Measurements from ENCODE around the gene PNCK.

The PNCK gene

GRCh38 chrX:153657161-153657560 lies 16.5 kb downstream of the PNCK start:
- no peak for DNase-seq

DNA sequence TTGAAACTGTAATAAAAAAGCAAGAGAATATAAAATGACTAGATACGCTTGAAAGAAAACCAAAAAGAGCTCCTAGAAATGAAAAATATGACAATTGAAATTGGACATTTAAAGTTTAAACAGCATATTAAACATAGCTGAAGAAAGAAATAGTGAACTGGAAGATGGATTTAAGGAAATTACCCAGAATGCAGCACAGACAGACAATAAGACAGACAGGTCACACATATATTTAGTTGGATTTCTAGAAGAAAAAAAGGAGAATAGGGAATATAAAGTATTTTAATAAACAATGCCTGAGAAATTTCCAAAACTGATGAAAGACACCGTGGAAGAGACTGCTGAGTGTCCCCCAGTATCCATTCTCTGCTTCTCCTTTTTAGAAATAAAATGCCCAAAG lies 20.1 kb downstream of the PNCK start:
- DNase-seq: no peak

- DNase-seq: no peak
Measured at GRCh38 chrX:153651540-153652079, 22.0 kb downstream of the PNCK start.

DNA sequence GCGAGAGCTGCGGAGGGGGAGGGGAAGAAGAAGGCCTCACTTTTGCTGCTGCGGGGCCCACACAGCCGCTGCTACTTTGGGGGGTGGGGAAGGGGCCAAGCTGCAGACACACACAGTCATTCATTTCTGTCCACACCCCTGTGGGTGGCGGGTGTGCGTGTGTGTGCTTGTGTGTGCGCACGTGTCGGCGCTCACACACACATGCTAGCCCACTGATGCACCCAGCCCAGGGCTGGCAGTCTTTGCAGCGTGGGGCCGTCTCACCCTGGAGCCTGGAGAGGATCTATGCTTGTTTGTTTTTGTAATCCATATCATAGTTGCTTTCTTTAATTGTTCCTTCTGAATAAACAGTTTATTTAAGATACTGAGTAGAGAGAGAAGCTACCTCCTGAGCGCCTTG lies 22.7 kb downstream of the PNCK start:
- DNase-seq: no peak

GRCh38 chrX:153649915-153650782 lies 23.5 kb downstream of the PNCK start:
- no peak for DNase-seq

GRCh38 chrX:153649178-153649914 lies 24.3 kb downstream of the PNCK start:
- no peak for DNase-seq

DNA sequence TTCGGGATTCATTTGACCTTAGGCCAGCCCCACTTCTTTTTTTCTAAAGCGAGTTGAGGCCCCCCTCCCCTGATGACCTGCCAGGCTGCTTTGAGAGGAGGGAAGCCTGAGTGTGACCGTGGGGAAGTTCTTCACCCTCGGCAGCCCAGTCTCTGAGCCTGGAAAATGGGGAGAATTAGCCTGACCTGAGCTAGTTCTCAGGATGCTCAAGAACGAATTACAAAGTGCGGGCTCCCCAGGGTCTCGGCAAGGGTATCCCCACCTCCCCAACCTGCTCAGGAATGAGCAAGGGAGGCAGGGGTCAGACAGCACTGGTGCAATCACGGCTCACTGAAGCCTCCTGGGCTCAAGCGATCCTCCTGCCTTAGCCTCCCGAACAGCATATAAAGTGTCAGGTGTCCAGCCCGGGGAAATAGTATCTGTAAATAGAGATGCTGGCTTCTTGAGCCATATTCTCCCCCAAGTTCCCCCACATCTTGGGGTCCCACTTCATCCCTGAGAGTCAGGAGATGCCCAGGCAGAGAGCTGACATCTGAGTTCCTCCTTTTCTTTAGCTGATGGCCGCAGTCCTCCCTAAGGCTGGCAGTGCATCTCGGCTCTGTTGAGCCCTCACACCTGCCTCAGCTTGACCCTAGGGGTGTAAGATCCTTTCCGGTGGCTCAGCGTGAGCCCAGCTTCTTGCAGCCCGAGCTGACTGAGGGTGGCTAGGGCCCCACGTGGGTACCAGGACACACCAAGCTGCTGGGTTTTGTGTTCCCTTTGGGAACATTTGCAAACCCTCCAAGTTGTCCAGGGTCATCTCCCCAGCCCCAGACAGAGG lies 25.0 kb downstream of the PNCK start:
- DNase-seq: no peak

DNA sequence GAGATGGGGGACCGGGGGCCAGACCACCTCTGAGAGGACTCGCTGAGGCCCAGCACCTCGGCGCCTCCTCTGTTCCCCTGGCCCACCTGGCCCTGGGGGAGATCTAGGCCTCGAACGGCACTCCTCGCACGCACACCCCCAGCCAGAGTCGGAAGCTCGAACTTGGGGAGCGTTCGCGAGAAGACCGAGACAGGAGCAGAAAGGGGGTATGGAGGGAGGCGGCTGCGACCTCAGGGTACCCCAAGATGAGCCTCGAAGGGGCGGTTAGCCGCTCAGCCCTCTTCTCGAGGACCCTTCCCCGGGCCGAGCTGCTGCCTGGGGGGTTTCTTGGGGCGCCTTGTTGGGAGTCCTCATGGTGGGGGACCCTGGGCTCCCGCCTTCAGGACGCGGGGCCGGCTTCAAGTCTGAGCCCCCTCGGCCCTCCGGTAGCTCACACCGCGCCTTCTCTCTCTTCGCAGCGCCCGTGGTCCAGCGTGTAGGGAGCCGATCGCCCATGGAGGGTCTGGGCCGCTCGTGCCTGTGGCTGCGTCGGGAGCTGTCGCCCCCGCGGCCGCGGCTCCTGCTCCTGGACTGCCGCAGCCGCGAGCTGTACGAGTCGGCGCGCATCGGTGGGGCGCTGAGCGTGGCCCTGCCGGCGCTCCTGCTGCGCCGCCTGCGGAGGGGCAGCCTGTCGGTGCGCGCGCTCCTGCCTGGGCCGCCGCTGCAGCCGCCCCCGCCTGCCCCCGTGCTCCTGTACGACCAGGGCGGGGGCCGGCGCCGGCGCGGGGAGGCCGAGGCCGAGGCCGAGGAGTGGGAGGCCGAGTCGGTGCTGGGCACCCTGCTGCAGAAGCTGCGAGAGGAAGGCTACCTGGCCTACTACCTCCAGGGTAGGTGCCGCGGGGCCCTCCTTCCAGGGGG lies 25.9 kb downstream of the PNCK start:
- DNase-seq: no peak

DNA sequence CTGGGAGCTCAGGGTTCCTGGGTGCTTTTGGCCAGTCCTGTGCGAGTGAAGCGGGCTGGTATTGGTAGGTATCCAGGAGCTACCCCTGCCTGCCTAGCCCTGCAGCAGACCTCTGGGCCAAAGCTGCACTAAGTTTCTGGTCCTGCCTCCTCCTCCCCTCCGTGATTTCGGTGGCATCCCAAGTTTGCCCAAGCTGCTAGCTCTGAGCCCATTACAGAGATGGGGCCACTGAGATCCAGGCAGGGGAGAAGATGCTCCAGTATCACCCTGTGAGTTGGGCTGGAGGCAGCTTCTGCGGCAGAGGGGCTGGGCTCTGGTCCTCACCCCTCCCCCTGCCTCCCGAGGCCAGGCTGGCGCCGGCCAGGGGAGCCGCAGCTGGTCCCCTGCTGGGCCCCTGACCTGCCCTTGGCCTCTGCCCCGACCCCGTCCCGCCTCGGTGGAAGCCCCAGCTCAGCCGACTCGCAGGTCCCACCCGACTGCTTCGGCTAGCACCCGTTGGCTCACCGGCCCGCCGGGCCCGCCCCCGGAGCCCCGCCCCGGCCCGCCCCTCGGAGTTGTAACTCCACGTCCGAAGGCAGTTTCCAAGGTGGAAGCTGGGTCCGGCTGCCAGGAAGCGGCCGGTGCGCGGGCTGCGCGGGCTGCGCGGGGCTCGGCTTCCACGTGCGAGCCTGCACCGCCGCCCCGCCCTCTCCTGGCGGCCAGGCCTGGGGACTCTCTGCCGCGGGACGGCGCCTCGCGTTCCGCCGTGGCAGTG lies 26.8 kb downstream of the PNCK start, which contains the start of gene DUSP9:
TSS of gene DUSP9 (plus strand) at position 584 of the 754 bp plus-strand sequence. CDS start 751 bp downstream, outside the sequence.
- no peak for DNase-seq

DNA sequence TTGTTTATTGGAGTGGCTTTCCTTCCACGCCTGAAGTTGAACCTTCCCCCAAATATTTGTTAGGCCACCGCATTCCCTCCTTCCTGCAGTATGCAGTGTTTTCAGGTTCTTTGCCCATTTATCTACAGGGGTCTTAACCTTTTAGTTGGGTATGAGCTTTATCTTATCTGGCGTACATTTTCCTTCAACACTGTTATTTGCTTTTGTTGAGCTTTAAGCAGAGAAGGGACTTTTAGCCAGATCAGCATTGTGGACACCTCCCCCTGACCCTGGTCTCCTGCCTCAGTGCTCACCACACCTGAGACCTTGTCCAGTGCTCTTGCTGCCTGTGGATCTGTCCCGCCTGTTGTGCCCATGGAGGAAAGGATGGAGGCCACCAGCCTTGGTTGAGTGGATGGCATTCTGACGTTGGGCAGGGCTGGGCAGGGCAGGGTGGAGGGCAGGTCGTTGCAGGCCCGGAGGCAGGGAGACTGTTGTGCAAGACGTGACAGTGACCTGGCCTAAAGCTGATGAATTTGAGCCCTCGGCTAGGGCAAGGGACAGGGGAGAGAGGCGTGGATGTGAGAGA lies 27.6 kb downstream of the PNCK start:
- no peak for DNase-seq

GRCh38 chrX:153645151-153645550 lies 28.5 kb downstream of the PNCK start:
- no peak for DNase-seq

GRCh38 chrX:153644356-153645125 lies 29.1 kb downstream of the PNCK start:
- no peak for DNase-seq

DNA sequence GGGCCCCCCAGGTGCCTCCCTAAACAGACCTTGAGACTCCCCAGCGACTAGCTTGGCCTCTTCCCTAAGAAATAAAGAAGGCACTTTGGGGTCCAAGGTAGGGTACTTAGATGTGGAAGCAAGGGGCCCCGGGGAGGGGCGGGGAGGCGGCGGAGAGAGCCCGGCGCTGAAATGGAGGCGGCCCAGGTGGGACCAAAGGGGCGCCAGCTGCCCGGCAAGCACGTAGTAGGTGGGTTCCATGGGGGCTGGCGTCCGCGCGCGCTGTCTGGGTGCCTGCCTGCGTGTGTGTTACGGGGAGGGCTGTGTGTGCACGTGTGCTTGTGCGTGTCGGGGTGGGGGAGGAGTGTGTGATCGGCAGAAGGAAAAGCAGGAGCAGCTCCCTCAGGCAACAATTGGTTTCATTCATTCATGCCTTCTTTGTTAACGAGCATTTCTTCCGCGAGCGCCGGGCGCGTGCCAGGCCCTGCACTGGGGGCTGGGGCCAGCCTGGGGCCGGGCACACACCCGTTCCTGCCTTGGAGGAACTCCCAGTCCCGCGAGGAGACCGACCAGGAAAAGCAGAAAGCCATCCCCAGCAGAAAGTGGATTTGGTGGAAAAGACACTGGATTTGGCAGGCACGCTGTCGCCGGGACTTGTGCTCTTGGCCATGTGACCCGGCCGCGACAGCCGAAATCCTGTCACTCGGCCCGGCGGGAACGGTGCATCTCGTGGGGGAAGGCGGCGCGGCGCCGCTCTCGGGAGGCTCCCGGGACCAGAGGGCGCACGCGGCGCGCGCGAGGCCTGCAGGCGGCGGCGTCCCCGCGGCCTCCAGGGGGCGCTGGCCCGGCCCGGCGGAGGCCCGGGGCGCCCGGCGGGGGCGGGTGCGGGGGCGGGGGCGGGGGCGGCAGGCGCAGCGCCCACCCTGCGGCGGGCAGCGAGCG lies 29.9 kb downstream of the PNCK start:
- DNase-seq: no peak

DNA sequence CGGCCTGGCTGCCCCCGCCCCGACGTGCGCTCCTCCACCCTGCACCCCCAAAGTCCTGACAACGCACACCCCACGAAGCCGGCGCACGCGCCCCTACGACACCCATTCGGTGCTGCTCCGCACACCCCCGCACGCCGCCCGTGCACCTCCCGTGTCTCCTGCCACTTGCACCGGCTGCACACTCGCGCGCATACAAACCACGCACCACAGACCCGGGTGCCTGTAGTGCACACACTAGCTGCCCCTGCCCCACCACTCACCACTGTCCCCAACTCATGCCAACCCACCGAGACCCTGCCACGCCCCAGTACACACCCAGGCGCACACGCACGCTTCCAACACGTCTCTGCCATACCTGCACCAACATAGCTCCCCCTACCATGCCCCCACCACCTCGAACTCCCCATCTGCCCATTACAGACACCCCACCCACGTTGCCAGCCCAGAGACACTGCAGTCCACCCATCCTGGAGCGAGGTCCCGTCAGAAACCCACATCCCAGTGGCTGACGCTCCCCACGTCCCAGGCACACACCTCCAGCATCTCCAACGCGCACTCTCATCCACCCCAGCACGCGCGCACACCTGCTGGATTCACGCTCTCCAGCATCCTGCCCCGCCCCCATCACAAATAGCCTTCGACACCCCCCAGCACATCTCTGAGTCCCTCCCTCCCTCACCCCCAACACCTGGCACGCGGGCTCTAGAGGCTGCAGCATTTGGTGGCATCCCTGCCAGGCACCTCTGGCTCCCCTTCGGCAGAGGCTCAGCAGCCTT lies 30.8 kb downstream of the PNCK start:
- no peak for DNase-seq

- no peak for DNase-seq
Measured at GRCh38 chrX:153642051-153642654, 31.5 kb downstream of the PNCK start.

DNA sequence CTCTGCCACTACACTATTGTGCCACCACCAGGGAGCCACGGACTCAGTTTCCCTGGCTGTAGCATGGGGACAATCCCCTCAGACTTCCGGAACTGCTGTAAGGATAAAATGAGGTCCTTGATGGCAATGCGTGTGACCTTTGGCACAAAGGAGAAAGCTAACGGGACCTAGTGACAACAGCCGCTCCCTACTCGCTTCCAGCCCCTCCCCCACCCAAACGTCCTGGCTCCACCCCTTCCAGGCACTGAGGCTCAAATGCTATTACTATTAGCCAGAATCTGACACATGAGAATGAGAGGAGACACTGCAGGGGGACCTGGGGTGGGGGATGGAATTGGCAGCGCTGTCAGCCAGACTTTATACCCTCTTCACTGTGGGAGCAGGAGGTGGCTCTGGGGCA lies 32.0 kb downstream of the PNCK start:
- DNase-seq: no peak

All from cerebellar nuclear complex (tissue), 1 donor.